Neural progenitor cell (in vitro differentiated cells): ENCODE data around the gene PTPRK. TPM values are rescaled to one million over a fixed set of nuclear protein-coding genes. Genes with fewer than 3 reads are reported as not detected.

Experiments used
- DNase-seq: peaks from one replicate; pipeline ENCODE4 v3.0.0-alpha.2; 2016; ENCODE audit warnings: low spot score
- H2AFZ ChIP-seq: fragments of 200-600 bp; sonication (generic); replicated peaks from 2 replicates; pipeline ENCODE4 v1.6.1; 2016; ENCODE audit warnings: antibody characterized with exemption
- H3F3A ChIP-seq: fragments of 200-600 bp; sonication (generic); 2 replicates; pipeline ENCODE4 v1.6.1; 2016; ENCODE audit warnings: antibody characterized with exemption, low read depth
- H3K27ac ChIP-seq: fragments of 200-600 bp; sonication (generic); 2 replicates; pipeline ENCODE4 v1.5.1; 2016; ENCODE audit warnings: mild to moderate bottlenecking
- H3K27me3 ChIP-seq: fragments of 200-600 bp; sonication (generic); 2 replicates; pipeline ENCODE4 v1.6.1; 2016; ENCODE audit warnings: mild to moderate bottlenecking, moderate library complexity
- H3K36me3 ChIP-seq: fragments of 200-600 bp; sonication (generic); 2 replicates; pipeline ENCODE4 v1.5.1; 2016
- H3K4me1 ChIP-seq: fragments of 200-600 bp; sonication (generic); 2 replicates; pipeline ENCODE4 v1.6.1; 2016; ENCODE audit warnings: mixed run types
- H3K4me2 ChIP-seq: fragments of 200-600 bp; sonication (generic); 2 replicates; pipeline ENCODE4 v1.6.1; 2016
- H3K4me3 ChIP-seq: fragments of 200-600 bp; sonication (generic); 2 replicates; pipeline ENCODE4 v1.5.1; 2016
- H3K79me2 ChIP-seq: fragments of 200-600 bp; sonication (generic); 2 replicates; pipeline ENCODE4 v1.6.1; 2016; ENCODE audit warnings: low read depth
- H3K9ac ChIP-seq: fragments of 200-600 bp; sonication (generic); 2 replicates; pipeline ENCODE4 v1.6.1; 2016
- H3K9me3 ChIP-seq: fragments of 200-600 bp; sonication (generic); 2 replicates; pipeline ENCODE4 v1.5.1; 2016; ENCODE audit warnings: low read depth
- H4K20me1 ChIP-seq: fragments of 200-600 bp; sonication (generic); 2 replicates; pipeline ENCODE4 v1.6.1; 2016; ENCODE audit warnings: low read depth
- H3K27ac Mint-ChIP-seq: 3 replicates; pipeline ENCODE4 v1.8.0; 2021; ENCODE audit warnings: mixed read lengths
- H3K27me3 Mint-ChIP-seq: 2 replicates; pipeline ENCODE4 v1.8.0; 2022; ENCODE audit warnings: low read depth, mild to moderate bottlenecking, inconsistent platforms, moderate library complexity, mixed read lengths; ENCODE audit not compliant: insufficient read depth
- H3K36me3 Mint-ChIP-seq: 3 replicates; pipeline ENCODE4 v1.8.0; 2021; ENCODE audit warnings: mixed read lengths
- H3K4me1 Mint-ChIP-seq: 3 replicates; pipeline ENCODE4 v1.8.0; 2021; ENCODE audit warnings: mixed read lengths
- H3K4me3 Mint-ChIP-seq: 3 replicates; pipeline ENCODE4 v1.8.0; 2021; ENCODE audit warnings: mild to moderate bottlenecking, moderate library complexity, mixed read lengths
- H3K9me3 Mint-ChIP-seq: 3 replicates; pipeline ENCODE4 v1.8.0; 2020; ENCODE audit warnings: mixed read lengths
- EZH2 ChIP-seq: fragments of 200-600 bp; sonication (generic); IDR thresholded peaks from 2 replicates; pipeline ENCODE4 v1.6.1; 2017; ENCODE audit warnings: antibody characterized with exemption, mild to moderate bottlenecking, moderate library complexity
- EZH2phosphoT487 ChIP-seq: fragments of 200-600 bp; sonication (generic); IDR thresholded peaks from 2 replicates; pipeline ENCODE4 v1.6.1; 2017; ENCODE audit warnings: antibody characterized with exemption
- total RNA-seq: library from RNA; depleted of rRNA; stranded (reverse); fragments of >200 nt; gene quantifications from 2 replicates; pipeline ENCODE4 v1.2.3, GENCODE V29; 2015; ENCODE audit warnings: low replicate concordance
- TF ChIP-seq, protein P1 (sequence below): fragments of 200-600 bp; sonication (generic); IDR thresholded peaks from 2 replicates; pipeline ENCODE4 v1.5.1; 2017; ENCODE audit warnings: antibody characterized with exemption, mild to moderate bottlenecking

PTPRK gene
- total RNA-seq, 1 donor from 2014 or later: 35.0 TPM

GRCh38 chr6:128208851-128209580 lies 311.4 kb downstream of the PTPRK start:
- Histone ChIP-seq H2AFZ (no peak overlapping the region), H3K4me1 (no peaks in the 10 kb centered on the region), H4K20me1 (no peaks in the 10 kb centered on the region), H3K36me3 (no peaks in the 10 kb centered on the region), H3K79me2 (no peaks in the 10 kb centered on the region), H3F3A (no peaks in the 10 kb centered on the region), H3K4me3 (no peak overlapping the region), H3K4me2 (no peak overlapping the region), H3K27ac (no peak overlapping the region), H3K27me3 (no peaks in the 10 kb centered on the region), H3K9ac (no peak overlapping the region), H3K9me3 (no peaks in the 10 kb centered on the region)
- no peak for TF ChIP-seq EZH2phosphoT487
- TF ChIP-seq, protein P1, sequence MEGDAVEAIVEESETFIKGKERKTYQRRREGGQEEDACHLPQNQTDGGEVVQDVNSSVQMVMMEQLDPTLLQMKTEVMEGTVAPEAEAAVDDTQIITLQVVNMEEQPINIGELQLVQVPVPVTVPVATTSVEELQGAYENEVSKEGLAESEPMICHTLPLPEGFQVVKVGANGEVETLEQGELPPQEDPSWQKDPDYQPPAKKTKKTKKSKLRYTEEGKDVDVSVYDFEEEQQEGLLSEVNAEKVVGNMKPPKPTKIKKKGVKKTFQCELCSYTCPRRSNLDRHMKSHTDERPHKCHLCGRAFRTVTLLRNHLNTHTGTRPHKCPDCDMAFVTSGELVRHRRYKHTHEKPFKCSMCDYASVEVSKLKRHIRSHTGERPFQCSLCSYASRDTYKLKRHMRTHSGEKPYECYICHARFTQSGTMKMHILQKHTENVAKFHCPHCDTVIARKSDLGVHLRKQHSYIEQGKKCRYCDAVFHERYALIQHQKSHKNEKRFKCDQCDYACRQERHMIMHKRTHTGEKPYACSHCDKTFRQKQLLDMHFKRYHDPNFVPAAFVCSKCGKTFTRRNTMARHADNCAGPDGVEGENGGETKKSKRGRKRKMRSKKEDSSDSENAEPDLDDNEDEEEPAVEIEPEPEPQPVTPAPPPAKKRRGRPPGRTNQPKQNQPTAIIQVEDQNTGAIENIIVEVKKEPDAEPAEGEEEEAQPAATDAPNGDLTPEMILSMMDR: no peak
- TF ChIP-seq EZH2: no peak
- DNase-seq: no peak
- no peaks in the 10 kb centered on the region for H3K27me3 Mint-ChIP-seq
- H3K27ac Mint-ChIP-seq: no peak overlapping the region
- H3K9me3 Mint-ChIP-seq: peaks cover 3% of the 10 kb centered on the region
- peaks cover 2% of the 10 kb centered on the region for H3K36me3 Mint-ChIP-seq
- no peaks in the 10 kb centered on the region for H3K4me1 Mint-ChIP-seq
- no peak overlapping the region for H3K4me3 Mint-ChIP-seq

DNA sequence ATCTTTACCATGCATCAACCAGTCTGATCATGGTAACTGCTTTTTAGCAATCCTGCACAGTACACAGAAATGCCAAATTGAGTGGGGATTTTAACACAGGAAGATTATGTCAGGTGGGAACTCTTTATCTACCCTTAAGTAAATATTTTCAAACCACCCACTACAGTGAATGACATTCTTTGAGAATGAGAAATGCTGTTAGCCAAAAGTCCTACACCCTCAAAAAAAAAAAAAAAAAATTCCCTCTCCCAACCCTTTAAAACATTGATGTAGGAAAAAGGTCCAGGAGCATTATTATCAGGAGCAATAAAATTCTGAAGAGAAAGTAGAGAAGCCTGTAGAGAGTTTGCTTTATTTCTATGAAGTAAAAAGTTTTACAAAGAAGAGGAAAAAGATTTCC lies 312.3 kb downstream of the PTPRK start:
- peaks cover 3% of the 10 kb centered on the region for H3K36me3 Mint-ChIP-seq
- Histone ChIP-seq H3K4me3 (no peak overlapping the region), H4K20me1 (no peaks in the 10 kb centered on the region), H3K27me3 (no peaks in the 10 kb centered on the region), H2AFZ (no peak overlapping the region), H3F3A (no peaks in the 10 kb centered on the region), H3K9me3 (no peaks in the 10 kb centered on the region), H3K9ac (no peak overlapping the region), H3K4me2 (no peak overlapping the region), H3K27ac (no peak overlapping the region), H3K79me2 (no peaks in the 10 kb centered on the region), H3K4me1 (no peaks in the 10 kb centered on the region), H3K36me3 (no peaks in the 10 kb centered on the region)
- no peaks in the 10 kb centered on the region for H3K4me1 Mint-ChIP-seq
- peaks cover 4% of the 10 kb centered on the region for H3K9me3 Mint-ChIP-seq
- no peak overlapping the region for H3K4me3 Mint-ChIP-seq
- TF ChIP-seq, protein P1: no peak
- no peak for TF ChIP-seq EZH2phosphoT487
- TF ChIP-seq EZH2: no peak
- no peaks in the 10 kb centered on the region for H3K27me3 Mint-ChIP-seq
- no peak for DNase-seq
- no peak overlapping the region for H3K27ac Mint-ChIP-seq

DNA sequence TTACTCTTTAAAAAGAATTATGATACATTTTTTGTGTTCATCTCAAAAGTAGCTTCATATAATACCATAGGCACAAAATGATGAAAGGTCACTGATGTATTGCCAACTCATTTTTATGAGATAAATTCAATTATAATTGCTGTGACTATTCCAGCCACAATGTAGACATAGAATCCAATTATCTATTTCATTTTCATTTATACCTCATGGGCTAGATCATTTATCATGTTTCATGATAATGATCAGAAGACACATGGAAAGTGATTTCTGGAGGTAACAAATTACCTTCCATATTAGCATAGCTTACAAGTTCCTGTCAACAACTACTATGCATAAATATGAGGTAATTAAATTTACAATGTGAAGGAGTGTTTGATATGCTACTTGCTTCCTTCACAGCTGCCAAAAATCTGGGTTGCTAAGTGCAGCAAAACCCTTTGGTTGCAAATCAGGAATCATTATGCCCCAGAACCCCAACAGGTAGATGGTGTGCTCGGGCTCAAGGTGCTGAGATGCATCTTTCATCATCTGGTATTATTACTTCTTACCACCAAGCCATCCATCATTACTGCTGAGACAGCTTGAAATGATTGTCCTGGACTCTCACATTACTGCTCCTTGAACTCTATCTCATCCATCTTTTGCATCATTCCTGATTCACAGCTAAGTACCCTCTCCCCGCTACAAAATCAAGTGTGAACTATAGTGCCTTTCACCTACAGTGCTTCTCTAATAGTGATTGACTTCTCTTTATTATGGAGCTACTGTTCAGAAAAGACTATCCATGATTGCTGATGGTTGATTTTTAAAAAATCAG lies 313.6 kb downstream of the PTPRK start:
- Histone ChIP-seq H3K9me3 (no peaks in the 10 kb centered on the region), H2AFZ (no peak overlapping the region), H3K27me3 (no peaks in the 10 kb centered on the region), H3K79me2 (no peaks in the 10 kb centered on the region), H4K20me1 (no peaks in the 10 kb centered on the region), H3K9ac (no peak overlapping the region), H3K36me3 (no peaks in the 10 kb centered on the region), H3F3A (no peaks in the 10 kb centered on the region), H3K4me2 (no peak overlapping the region), H3K4me1 (no peaks in the 10 kb centered on the region), H3K4me3 (no peak overlapping the region), H3K27ac (no peak overlapping the region)
- no peak overlapping the region for H3K27ac Mint-ChIP-seq
- no peaks in the 10 kb centered on the region for H3K27me3 Mint-ChIP-seq
- no peaks in the 10 kb centered on the region for H3K4me1 Mint-ChIP-seq
- TF ChIP-seq, protein P1: no peak
- TF ChIP-seq EZH2phosphoT487 (no peak), EZH2 (no peak)
- H3K4me3 Mint-ChIP-seq: no peak overlapping the region
- peaks cover 6% of the 10 kb centered on the region for H3K36me3 Mint-ChIP-seq
- peaks cover 6% of the 10 kb centered on the region for H3K9me3 Mint-ChIP-seq
- no peak for DNase-seq
